ENCODE measurements around the gene TAF4.

The TAF4 gene

DNA sequence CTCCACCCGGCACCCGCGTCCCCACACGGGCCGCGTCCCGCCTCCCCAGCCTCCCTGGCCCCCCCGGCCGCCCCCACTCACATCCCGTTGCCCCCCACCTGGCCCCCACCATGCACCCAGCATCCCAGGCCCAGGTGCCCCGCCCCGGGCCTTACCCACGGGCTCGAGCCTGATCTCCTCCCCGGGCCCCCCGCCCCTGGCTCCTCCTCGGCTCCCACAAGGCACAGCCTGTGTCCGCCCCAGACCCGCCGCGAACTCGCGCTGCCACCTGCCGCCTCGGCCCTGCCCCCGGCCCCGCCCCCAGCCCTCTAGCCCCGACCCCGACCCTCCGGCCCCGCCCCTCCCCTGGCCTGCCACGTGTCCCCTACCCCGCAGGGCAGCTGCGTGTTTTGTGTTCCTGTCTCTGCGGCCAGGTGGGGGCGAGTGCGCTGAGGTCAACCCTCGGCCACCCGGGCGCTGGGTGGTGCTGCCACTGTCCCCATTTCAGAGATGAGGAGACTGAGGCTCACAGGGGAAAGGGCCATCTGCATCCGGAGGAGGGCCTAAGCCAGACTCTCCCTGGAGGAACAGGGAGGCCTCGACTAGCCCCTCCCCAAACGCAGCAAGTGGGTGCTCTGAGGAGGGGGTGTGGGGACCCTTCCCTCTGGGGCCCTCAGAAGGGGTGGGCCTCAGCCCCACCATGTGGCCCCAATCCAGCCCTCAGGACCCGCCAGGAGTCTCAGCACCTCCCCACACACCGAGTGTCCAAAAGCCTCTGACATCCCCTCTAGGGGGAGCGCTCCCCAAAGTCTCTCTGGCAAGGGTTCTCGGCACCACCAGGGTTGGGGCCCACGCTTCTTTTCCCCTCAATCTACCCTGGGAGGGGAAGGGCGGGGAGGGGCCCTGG is 99.8 kb downstream of the TAF4 start:
- TF ChIP-seq, protein P1, sequence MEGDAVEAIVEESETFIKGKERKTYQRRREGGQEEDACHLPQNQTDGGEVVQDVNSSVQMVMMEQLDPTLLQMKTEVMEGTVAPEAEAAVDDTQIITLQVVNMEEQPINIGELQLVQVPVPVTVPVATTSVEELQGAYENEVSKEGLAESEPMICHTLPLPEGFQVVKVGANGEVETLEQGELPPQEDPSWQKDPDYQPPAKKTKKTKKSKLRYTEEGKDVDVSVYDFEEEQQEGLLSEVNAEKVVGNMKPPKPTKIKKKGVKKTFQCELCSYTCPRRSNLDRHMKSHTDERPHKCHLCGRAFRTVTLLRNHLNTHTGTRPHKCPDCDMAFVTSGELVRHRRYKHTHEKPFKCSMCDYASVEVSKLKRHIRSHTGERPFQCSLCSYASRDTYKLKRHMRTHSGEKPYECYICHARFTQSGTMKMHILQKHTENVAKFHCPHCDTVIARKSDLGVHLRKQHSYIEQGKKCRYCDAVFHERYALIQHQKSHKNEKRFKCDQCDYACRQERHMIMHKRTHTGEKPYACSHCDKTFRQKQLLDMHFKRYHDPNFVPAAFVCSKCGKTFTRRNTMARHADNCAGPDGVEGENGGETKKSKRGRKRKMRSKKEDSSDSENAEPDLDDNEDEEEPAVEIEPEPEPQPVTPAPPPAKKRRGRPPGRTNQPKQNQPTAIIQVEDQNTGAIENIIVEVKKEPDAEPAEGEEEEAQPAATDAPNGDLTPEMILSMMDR (IDR thresholded peaks at IDR 0.05; ENCODE audit: extremely low read depth, missing control alignments) = no peak
- no peak for DNase-seq (ENCODE audit: low spot score)

DNA sequence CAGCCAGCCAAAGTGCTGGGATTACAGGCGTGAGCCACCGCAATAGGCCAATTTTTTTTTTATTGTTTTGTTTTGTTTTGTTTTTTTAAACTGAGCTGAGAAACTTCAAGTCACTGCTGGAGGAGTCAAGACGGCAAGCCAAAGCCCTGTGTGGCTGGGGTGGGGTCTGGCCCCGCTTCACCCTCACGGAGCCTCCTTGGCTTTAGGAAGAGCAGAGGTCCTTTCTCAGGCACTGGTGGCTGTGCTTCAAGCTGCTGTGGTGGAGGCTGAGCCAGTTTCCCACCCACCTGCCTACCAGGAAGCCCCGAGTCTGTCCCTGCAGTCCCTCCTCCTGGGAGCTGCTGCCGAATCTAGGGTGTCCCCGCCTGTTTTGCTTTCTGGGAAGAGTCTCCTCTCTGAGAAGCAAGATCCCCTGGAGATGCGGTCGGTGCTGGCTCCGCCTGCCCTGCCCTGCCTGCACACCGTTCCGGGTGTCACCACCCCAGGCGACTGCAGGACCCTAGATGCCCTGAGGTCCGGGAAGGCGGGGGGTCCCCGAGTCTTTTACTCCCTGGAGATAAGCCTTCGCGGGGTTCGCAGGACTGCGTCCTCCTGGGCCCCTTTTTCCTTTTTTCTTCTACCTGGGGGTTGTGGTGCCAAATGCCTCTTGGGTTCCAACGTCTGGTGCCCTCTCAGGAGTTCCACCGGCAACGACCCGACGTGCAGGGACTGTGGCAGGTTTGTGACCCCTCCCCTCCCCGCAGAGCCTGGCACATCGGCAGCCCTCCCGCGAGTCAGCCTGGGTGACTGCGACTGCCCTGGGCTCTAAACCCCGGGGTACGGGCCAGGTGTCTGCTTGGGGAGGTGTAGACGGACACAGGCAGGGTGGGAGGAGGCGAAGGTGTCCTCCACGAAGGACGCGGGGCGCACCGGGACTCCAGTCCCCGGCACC is 100.7 kb downstream of the TAF4 start:
- TF ChIP-seq, protein P1 (IDR thresholded peaks at IDR 0.05; ENCODE audit: extremely low read depth, missing control alignments) = no peak
- no peak for DNase-seq (ENCODE audit: low spot score)

DNA sequence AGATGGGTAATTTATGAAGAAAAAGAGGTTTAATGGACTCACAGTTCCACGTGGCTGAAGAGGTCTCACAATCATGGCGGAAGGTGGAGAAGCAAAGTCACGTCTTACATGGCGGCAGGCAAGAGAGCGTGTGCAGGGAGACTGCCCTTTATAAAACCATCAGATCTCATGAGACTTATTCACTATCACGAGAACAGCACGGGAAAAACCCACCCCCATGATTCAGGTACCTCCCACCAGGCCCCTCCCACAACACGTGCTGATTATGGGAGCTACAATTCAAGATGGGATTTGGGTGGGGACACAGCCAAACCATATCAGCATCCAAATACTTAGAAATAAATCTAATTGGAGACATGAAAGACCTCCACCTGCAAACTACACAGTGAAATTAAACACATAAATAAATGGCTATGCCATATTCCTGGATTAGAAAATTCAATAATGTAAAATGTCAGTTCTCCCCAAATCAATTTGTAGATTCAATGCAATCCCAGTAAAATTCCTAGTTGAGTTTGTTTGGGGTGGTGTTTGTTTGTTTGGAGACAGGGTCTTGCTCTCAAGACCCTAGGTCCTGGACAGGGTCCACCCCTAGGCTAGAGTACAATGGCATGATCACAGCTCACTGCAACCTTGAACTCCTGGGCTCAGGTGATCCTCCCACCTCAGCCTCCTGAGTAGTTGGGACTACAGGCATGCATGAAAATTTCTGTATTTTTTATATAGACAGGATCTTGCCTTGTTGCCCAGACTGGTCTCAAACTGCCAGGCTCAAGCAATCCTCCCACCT is 101.6 kb downstream of the TAF4 start:
- no peak for DNase-seq (ENCODE audit: low spot score)
- TF ChIP-seq, protein P1 (IDR thresholded peaks at IDR 0.05; ENCODE audit: extremely low read depth, missing control alignments) = no peak

DNA sequence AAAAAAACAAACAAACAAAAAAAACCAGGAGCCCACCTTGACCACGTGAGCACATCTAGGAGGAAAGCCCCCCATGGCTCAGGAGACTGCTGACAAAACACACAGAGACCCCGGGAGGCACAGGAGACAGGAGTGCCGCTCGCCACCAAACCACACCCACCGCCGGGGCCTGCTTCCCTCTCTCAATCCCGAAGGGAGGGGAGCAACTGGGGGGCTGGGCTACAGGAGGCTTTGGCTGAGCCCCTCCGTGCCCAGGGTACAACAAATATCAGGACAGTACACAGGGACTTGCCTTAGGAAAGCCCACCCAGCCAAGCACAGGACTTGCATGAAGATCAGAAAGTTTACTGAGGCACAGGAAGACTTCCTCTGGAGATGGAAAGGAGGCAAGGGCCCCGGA is 102.5 kb downstream of the TAF4 start:
- TF ChIP-seq, protein P1 (IDR thresholded peaks at IDR 0.05; ENCODE audit: extremely low read depth, missing control alignments) = no peak
- DNase-seq (ENCODE audit: low spot score) = no peak

DNA sequence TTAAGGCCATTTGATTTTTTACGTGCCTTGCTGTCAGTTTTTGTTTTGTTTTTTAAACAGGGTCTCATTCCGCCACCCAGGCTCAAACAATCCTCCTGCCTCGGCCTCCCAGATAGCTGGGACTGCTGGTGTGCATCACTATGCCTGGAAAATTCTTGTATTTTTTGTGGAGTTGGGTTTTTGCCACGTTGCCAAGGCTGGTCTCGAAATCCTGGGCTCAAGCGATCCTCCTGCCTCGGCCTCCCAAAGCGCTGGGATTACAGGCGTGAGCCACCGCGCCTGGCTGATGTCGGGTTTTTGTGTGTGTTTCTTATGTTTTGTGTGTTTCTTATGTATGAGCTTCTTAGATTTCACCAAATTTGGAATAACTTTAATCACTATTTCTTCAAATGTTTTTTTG is 104.8 kb downstream of the TAF4 start:
- TF ChIP-seq, protein P1 (IDR thresholded peaks at IDR 0.05; ENCODE audit: extremely low read depth, missing control alignments) = no peak
- DNase-seq (ENCODE audit: low spot score) = no peak

DNA sequence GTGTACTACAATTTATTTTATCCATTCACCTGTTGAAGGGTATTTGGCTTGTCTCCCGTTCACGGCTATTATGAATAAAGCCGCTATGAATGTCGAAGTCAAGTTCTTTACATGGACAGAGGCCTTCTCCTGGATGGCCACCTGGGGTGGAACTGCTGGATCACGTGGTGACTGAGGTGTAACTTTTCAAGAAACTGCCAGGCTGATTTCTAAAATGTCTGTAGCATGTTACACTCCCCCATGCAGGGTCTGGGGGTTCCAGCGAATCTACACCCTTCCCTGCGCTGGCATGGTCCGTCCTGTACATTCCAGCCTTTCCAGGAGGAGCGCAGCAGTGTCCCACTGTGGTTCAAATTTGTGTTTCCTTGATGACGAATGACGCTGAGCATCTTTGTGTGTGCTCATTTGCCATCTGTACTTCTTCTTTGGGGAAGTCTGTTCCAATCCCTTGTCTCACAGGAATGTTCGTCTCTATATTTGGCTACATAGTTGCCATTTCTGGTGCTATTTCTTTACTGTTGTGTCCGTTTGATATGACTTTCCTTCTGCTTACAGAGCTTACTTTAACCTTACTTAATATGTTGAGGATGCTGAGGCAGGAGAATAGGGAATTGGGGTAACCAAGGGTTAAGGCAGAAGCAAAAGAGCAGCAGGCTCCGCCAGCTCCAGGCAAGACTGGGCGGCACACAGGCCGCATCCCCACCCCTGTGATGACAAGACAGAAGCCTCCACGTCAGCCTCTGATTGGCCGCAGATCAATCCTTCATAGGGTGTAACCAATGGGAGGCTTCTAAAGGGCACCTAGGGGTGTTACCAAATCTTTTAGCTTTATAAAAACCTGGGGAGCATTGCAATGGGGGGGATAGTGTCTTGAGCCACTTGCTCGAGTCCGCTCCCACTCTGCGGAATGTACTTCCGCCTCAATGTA is 106.6 kb downstream of the TAF4 start:
- TF ChIP-seq, protein P1 (IDR thresholded peaks at IDR 0.05; ENCODE audit: extremely low read depth, missing control alignments) = no peak
- no peak for DNase-seq (ENCODE audit: low spot score)

Data from GM20000 (cell line).